HG02623 (cell line): ENCODE results near the gene ADGRA3.

Experiments
- ATAC-seq: cut with Tn5 transposase; IDR thresholded peaks from one replicate; pipeline ENCODE4 v1.9.1; 2021; ENCODE audit warnings: moderate library complexity; ENCODE audit not compliant: unreplicated experiment

The ADGRA3 gene

GRCh38 chr4:22372986-22373385 lies 142.9 kb downstream of the ADGRA3 start:
- ATAC-seq, result no peak

DNA sequence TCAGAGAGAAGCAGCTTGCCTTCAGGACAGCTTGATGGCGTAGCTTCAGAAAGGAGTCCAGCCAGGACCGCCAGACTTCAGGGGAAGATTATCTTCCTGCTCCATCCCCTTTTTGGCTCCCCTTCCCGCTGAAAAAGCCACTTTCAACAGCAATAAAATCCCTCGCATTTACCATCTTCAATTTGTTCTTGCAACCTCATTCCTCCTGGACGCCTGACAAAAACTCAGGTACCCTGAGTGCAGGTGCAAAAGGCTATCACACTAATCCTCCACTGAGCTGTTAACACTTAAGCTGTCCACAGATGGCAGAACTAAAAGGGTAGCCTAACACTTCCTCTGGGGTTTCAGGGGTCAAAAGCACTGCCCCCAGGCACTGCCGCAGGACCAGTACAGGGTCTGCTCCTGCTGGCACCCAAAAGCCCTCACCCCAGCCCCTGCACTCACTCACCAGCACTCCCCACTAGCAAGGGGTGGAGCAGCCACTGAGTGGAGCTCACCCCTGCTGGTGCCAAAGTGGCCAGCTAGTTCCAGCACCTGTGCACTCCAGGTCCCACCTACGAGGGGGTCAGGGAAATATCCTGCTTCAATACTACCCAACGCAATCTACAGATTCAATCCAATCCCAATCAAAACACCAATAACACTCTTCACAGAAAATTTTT lies 145.8 kb downstream of the ADGRA3 start:
- no peak for ATAC-seq

DNA sequence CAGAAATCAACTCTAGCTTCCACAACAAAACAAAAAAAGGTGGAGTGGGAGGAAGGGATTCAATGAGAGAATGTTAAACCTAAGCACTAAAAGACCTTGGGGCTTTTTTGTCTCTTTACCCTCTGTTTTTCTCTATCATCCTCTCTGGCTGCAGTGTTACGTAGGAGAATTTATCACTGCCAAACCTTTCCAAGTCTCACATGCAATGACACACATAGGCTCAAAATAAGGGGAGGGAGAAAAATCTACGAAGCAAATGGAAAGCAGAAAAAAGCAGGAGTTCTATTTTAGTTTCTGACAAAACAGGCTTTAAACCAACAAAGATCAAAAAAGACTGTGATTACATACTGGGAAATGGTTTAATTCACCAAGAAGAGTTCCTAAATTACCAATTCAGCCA lies 152.1 kb downstream of the ADGRA3 start:
- no peak for ATAC-seq

GRCh38 chr4:22363036-22363435 lies 152.8 kb downstream of the ADGRA3 start:
- no peak for ATAC-seq

GRCh38 chr4:22356987-22357596 lies 158.8 kb downstream of the ADGRA3 start:
- peak; percentile 60 for ATAC-seq

GRCh38 chr4:22348410-22348809 lies 167.5 kb downstream of the ADGRA3 start:
- ATAC-seq, result no peak

DNA sequence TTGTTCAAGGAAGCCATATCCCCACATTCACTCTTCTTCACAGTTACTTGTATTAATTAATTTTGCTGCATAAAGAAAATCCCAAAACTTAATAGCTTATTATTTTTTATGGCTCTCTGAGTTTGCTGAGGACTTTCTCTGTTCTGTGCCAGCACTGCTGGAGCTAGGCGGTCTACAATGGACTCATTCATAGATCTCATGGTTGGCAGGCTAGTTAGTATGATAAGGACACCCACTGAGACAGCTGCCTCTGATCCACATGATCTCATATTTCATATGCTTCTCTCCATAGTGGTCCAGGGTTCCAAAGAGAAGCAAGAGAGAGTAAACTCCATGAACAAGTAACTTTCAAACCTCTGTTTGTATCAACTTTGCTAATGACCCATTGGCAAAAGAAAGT lies 170.2 kb downstream of the ADGRA3 start:
- no peak for ATAC-seq

DNA sequence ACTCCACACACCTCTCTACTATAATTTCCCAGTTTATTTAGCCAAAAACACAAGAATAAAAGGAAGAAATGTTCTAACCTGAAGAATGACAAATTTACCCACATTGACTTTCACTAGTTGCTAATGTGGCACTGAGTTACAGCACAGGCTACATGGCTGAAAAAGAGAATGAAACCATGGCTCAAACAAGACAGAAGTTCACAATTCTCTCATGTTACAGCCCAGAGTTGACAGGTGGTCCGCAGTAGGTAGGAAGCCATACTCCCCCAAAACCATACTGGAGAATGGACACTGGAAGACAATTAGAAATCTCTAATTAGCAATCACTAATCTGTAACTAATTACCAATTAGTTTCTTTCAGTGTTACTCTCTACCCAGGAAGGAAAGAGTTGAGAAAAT lies 170.8 kb downstream of the ADGRA3 start:
- no peak for ATAC-seq

- no peak for ATAC-seq
Observed at GRCh38 chr4:22343606-22344005, 172.3 kb downstream of the ADGRA3 start.

- no peak for ATAC-seq
Observed at GRCh38 chr4:22339491-22339890, 176.4 kb downstream of the ADGRA3 start.

DNA sequence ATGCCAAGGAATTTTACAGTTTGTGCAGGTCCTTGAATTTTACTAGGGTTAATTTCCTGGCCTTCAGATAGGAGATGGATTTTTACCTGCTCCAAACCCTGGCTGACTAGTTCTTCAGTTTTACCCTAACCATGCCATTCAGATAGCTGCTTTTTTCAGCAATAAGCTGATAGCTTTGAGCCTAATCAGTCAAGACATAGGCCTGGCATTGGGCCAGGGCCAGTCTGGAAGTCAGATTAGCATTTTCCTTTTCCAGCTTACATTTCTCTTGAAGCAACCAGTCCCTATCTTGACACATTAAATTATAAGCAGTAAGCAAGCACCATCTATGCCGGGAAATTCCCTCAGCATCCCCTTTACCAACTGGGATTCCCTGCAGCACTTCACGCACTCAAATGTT lies 177.1 kb downstream of the ADGRA3 start:
- no peak for ATAC-seq
